Heart right ventricle (tissue), 16 donors: ENCODE data around the gene TAC4. TPM values are rescaled to one million over a fixed set of nuclear protein-coding genes. Genes with fewer than 3 reads are reported as not detected.
A peak's percentile ranks its signal among the peaks of the same experiment; 100 is the strongest.

Experiments used
- ATAC-seq, 8 donors: fragments of 200-7000 bp; cut with Tn5 transposase; one replicate each; pipeline ENCODE4 v1.9.1; 2020; ENCODE audit warnings: mild to moderate bottlenecking in 8 of 8, moderate library complexity in 8 of 8, moderate number of reproducible peaks in 1 of 8
- DNase-seq, 2 donors: peaks; one replicate each; pipeline ENCODE4 v3.0.0-alpha.2; 2020
- H3K27ac ChIP-seq, 10 donors: fragments of 200-600 bp; sonication (generic) in 2 of 10; one replicate each; pipeline versions ENCODE4 v1.5.0 to v1.8.0; 2020 to 2022; ENCODE audit warnings: mild to moderate bottlenecking in 3 of 10
- H3K27me3 ChIP-seq, 7 donors: fragments of 200-600 bp; one replicate each; pipeline ENCODE4 v1.8.0; 2021 to 2022; ENCODE audit warnings: mild to moderate bottlenecking in 2 of 7
- H3K36me3 ChIP-seq, 9 donors: fragments of 200-600 bp; sonication (generic) in 1 of 9; one replicate each; pipeline versions ENCODE4 v1.5.0 to v1.8.0; 2020 to 2022; ENCODE audit warnings: mild to moderate bottlenecking in 2 of 9
- H3K4me1 ChIP-seq, 9 donors: fragments of 200-600 bp; sonication (generic) in 1 of 9; one replicate each; pipeline versions ENCODE4 v1.5.0 to v1.8.0; 2020 to 2022; ENCODE audit warnings: mild to moderate bottlenecking in 4 of 9
- H3K4me3 ChIP-seq, 10 donors: fragments of 200-600 bp; sonication (generic) in 2 of 10; one replicate each; pipeline versions ENCODE4 v1.5.0 to v1.8.0; 2020 to 2022; ENCODE audit warnings: mild to moderate bottlenecking in 7 of 10, moderate library complexity in 2 of 10
- H3K9me3 ChIP-seq, 11 donors: fragments of 200-600 bp in 10 of 11; sonication (generic) in 2 of 11; one replicate each; pipeline versions ENCODE4 v1.5.0 to v1.8.0; 2013 to 2022; ENCODE audit warnings: mild to moderate bottlenecking in 2 of 11, control low read depth in 1 of 11, moderate library complexity in 1 of 11
- CTCF ChIP-seq, 9 donors: fragments of 200-600 bp; sonication (generic) in 2 of 9; IDR thresholded peaks; one replicate each; pipeline versions ENCODE4 v1.5.0 to v1.8.0; 2021 to 2022; ENCODE audit warnings: antibody characterized with exemption in 9 of 9, mild to moderate bottlenecking in 5 of 9, moderate library complexity in 1 of 9
- WGBS, 2 donors: extraction: QIAGEN DNeasy Blood & Tissue Kit; methylation state at CpG; one replicate each; pipeline ENCODE4 v1.1.7; 2013; ENCODE audit warnings: inconsistent platforms in 1 of 2; 5-methylcytosine and 5-hydroxymethylcytosine counted together
- intact Hi-C, 10 donors: fragments of 100-400 bp; cut with DNase I; formaldehyde crosslinking; loops; one replicate each; pipeline versions ENCODE4 v1.11.1 to v1.14.2; 2022
- polyA plus RNA-seq, 2 donors: library from polyadenylated mRNA; stranded (reverse); fragments of 200-250 nt; gene quantifications; one replicate each; pipeline ENCODE4 v1.2.3, GENCODE V29; 2013
- total RNA-seq, 10 donors: library from RNA; stranded (reverse); fragmentation: NEBNext Ultra II Directional in 3 of 10; extraction: Animal tissue kit (Norgen Biotek cat#: 25700) in 3 of 10; gene quantifications; one replicate each; pipeline versions ENCODE4 v1.2.1 to v1.2.4, GENCODE V29; 2021 to 2023
- donor health status: Arrhythmogenic right ventricular cardiomyopathy.
- donor health status: ischemic (EF 13 %, LVEDD 7.1; RV severe dilation, severe dysfunction).
- donor health status: healthy with polysubstance abuse.
- donor health status: DM: no; HTN: yes; CAD: no.
- donor health status: DM: no; HTN: no; CAD: no.
- donor health status: ischemic (EF 25% LVEDD 6.9; RV normal size, moderate dysfunction).
- donor health status: ischemic (EF 25% LVEDD 5.7; RV mildly dilated, moderate dysfunction).
- donor health status: healthy.
- donor health status: DM: yes; HTN: yes; CAD: no.
- donor health status: Ischemic cardiomyopathy.
- donor health status: ischemic (EF 35%, LVEDD 5.7; RV mildly dilated, moderate dysfunction).
- donor health status: nonischemic (EF 11% LVEDD 7.7; RV severe dilation, severe dysfunction).
- donor health status: DM: yes; HTN: yes; CAD: no.
- donor health status: PGD.
- donor health status: ischemic (EF 29% LVEDD 5.4; RV normal size, mild dysfunction).
- donor health status: nonischemic (EF 23%, LVEDD 6.1; RV moderate dilation, normal function).

TAC4 gene
- total and polyA plus RNA-seq, 12 donors = 0.78 to 2.7 (median 0.94) TPM; not detected in 9

DNA sequence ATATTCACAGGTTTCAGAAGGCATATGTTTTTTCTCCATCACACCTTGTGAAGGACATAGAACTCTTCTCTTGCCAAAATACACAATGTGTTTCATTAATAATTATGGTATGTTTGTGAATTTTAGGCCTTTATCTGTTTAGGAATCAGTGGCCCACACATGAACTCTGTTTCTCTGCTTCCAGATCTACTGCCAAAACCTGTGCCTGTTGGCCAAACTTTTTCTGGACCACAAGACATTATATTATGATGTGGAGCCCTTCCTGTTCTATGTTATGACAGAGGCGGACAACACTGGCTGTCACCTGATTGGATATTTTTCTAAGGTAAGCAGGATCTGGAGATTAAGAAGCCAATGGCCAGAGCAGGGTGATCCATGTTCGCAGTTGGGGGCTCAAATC is 26.4 kb downstream of the TAC4 start:
- no peak overlapping the region for H3K4me3 ChIP-seq
- no peaks in the 10 kb centered on the region for H3K9me3 ChIP-seq
- H3K27ac ChIP-seq = peak overlapping the region in 1 of 10 donors; percentile 27
- 68 to 83% methylated on average over 2 of the region's 2 CpGs for WGBS, 2 donors
- H3K4me1 ChIP-seq = peaks cover 0 to 67% (median 18%) of the 10 kb centered on the region in 9 donors
- intact Hi-C loops = no loop called here
- H3K27me3 ChIP-seq = no peaks in the 10 kb centered on the region
- ATAC-seq (no peak), DNase-seq (no peak)
- no peak for TF ChIP-seq CTCF (IDR thresholded peaks at IDR 0.05)
- peaks cover 0 to 100% (median 60%) of the 10 kb centered on the region in 9 donors for H3K36me3 ChIP-seq

DNA sequence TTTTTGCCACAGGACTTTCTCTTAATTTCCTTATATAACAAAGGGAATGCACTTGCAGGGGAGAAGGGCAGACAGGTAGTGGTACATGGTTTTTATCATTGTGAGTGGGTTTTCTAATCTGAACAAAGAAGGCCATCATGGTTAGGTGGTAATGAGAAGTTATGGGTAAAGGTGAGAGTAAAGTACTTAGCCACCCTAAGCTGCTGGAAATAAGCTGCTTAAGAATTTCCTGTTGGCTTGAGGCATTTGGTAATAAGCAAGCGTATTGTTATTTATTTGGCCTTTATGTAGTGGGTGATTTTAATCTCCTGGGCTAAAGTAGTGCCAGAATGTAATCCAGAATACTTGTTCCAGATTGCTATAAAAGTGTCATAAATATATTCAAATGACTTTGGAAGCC is 27.1 kb downstream of the TAC4 start:
- H3K27ac ChIP-seq = peak overlapping the region in 1 of 10 donors; percentile 14
- peaks cover 0 to 73% (median 25%) of the 10 kb centered on the region in 9 donors for H3K4me1 ChIP-seq
- ATAC-seq (no peak), DNase-seq (no peak)
- peaks cover 0 to 100% (median 53%) of the 10 kb centered on the region in 9 donors for H3K36me3 ChIP-seq
- no peak for TF ChIP-seq CTCF (IDR thresholded peaks at IDR 0.05)
- H3K27me3 ChIP-seq = no peaks in the 10 kb centered on the region
- WGBS, 2 donors = 57 to 78% methylated on average over 1 of the region's 1 CpG
- intact Hi-C loops = no loop called here
- H3K4me3 ChIP-seq = no peak overlapping the region
- H3K9me3 ChIP-seq = no peaks in the 10 kb centered on the region

DNA sequence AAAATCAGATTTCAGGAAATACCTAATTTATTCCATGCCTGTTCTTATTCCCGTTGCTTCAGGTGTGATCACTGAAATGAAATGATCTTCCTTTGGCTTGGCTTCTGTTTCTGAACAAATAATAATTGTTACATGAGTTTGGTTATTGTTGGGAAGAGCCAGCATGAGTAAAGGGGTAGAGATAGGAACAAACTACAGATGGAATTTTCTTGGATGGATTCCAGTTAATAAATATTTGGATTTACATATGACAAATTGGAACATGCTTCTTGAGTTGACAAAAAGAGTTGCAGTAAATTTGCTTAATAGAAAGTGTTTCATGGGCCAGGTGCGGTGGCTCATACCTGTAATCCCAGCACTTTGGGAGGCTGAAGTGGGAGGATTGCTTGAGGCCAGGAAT is 28.2 kb downstream of the TAC4 start:
- Histone ChIP-seq H3K36me3 (peaks cover 0 to 100% (median 45%) of the 10 kb centered on the region in 9 donors), H3K27me3 (no peaks in the 10 kb centered on the region), H3K4me1 (peaks cover 0 to 84% (median 36%) of the 10 kb centered on the region in 9 donors), H3K27ac (no peak overlapping the region), H3K9me3 (no peaks in the 10 kb centered on the region), H3K4me3 (no peak overlapping the region)
- no peak for TF ChIP-seq CTCF (IDR thresholded peaks at IDR 0.05)
- DNase-seq = no peak
- WGBS, 2 donors = 93% methylated on average over 2 of the region's 2 CpGs
- ATAC-seq = no peak
- intact Hi-C loops = no loop called here

GRCh38 chr17:49819138-49819537 is 28.7 kb downstream of the TAC4 start:
- ATAC-seq (no peak), DNase-seq (no peak)
- Histone ChIP-seq H3K9me3 (no peaks in the 10 kb centered on the region), H3K36me3 (peaks cover 0 to 100% (median 41%) of the 10 kb centered on the region in 9 donors), H3K27ac (no peak overlapping the region), H3K4me3 (no peak overlapping the region), H3K27me3 (no peaks in the 10 kb centered on the region), H3K4me1 (peaks cover 0 to 89% (median 41%) of the 10 kb centered on the region in 9 donors)
- no peak for TF ChIP-seq CTCF (IDR thresholded peaks at IDR 0.05)
- 93 to 94% methylated on average over 5 of the region's 5 CpGs for WGBS, 2 donors
- intact Hi-C loops = no loop called here
